Gastroesophageal sphincter (tissue), 4 donors: Measurements from ENCODE around the gene FTSJ1. TPM values are rescaled to one million over a fixed set of nuclear protein-coding genes. Genes with fewer than 3 reads are reported as not detected.

Experiments
- ATAC-seq: fragments of 150-250 bp; one replicate; pipeline ENCODE4 v1.9.1; 2016; ENCODE audit warnings: mild to moderate bottlenecking, moderate library complexity
- H3K27ac ChIP-seq, 4 donors: fragments of 200-600 bp; sonication (generic) in 3 of 4; 1 replicate in 3 of 4; 2 replicates in 1 of 4; pipeline ENCODE4 v1.5.1; 2016 to 2019
- H3K27me3 ChIP-seq: fragments of 200-600 bp; sonication (generic); one replicate; pipeline ENCODE4 v1.5.1; 2019
- H3K36me3 ChIP-seq, 2 donors: fragments of 200-600 bp; sonication (generic); one replicate each; pipeline ENCODE4 v1.5.1; 2019; ENCODE audit warnings: control low read depth in 1 of 2
- H3K4me1 ChIP-seq, 3 donors: fragments of 200-600 bp; sonication (generic); 1 replicate in 2 of 3; 2 replicates in 1 of 3; pipeline ENCODE4 v1.5.1; 2016 to 2019; ENCODE audit warnings: control low read depth in 2 of 3
- H3K4me3 ChIP-seq, 2 donors: fragments of 200-600 bp; sonication (generic); one replicate each; pipeline ENCODE4 v1.5.1; 2019; ENCODE audit warnings: mild to moderate bottlenecking in 1 of 2, moderate library complexity in 1 of 2
- H3K9me3 ChIP-seq, 3 donors: fragments of 200-600 bp; sonication (generic); one replicate each; pipeline ENCODE4 v1.5.1; 2017 to 2019; ENCODE audit warnings: control low read depth in 2 of 3
- CTCF ChIP-seq, 4 experiments: fragments of 200-600 bp in 2 of 4; fragments of 450-650 bp in 2 of 4; sonication (generic) in 1 of 4; IDR thresholded peaks; one replicate each; pipeline ENCODE4 v1.5.1; 2017 to 2019; ENCODE audit warnings: antibody characterized with exemption in 4 of 4, mild to moderate bottlenecking in 2 of 4, moderate library complexity in 2 of 4
- EP300 ChIP-seq: sonication (generic); formaldehyde crosslinking; IDR thresholded peaks from one replicate; pipeline ENCODE4 v1.6.1; 2017; ENCODE audit warnings: antibody characterized with exemption, mild to moderate bottlenecking
- POLR2A ChIP-seq, 2 donors: fragments of 450-650 bp; IDR thresholded peaks; one replicate each; pipeline ENCODE4 v1.6.1; 2017; ENCODE audit warnings: antibody characterized with exemption in 2 of 2, mild to moderate bottlenecking in 2 of 2, moderate library complexity in 1 of 2
- POLR2AphosphoS5 ChIP-seq: sonication (generic); formaldehyde crosslinking; IDR thresholded peaks from one replicate; pipeline ENCODE4 v1.6.1; 2017; ENCODE audit warnings: antibody characterized with exemption
- WGBS, 2 donors: methylation state at CpG; one replicate each; pipeline ENCODE4 v1.1.5; 2018; ENCODE audit warnings: low coverage in 1 of 2; 5-methylcytosine and 5-hydroxymethylcytosine counted together
- total RNA-seq, 4 donors: library from RNA; depleted of rRNA; stranded (reverse); fragments of >200 nt; gene quantifications; one replicate each; pipeline ENCODE4 v1.1.0, GENCODE V29; 2016

Gene FTSJ1
- total RNA-seq, 4 donors from 2014 or later = 31.1 to 43.0 (median 38.9) TPM

DNA sequence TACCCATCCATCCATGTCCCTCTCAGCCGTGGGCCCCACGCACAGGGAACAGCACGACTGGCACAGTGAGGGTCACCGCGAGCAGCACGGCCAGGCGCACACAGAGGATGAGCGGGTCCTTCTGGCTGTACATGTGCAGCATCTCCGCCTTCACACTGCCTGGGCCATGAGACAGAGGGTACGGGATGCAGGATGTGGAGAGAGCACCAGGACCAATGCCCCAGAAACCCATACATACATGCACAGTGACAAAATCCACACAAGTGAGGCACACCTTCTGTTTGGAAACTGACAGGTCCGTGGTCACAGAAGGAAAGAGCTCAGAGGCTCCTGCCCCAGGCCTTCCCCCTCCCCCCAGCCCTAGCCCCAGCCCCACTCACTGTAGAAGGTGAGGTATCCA is 15.4 kb upstream of the FTSJ1 start:
- Histone ChIP-seq H3K27ac (no peak overlapping the region), H3K9me3 (no peaks in the 10 kb centered on the region), H3K27me3 (no peaks in the 10 kb centered on the region), H3K4me3 (no peak overlapping the region), H3K4me1 (no peaks in the 10 kb centered on the region), H3K36me3 (no peaks in the 10 kb centered on the region)
- WGBS, 2 donors = 95% methylated on average over 4 of the region's 11 CpGs; no CpG with 5 or more reads in 1 of the 2 donors
- TF ChIP-seq EP300 (no peak), POLR2AphosphoS5 (no peak), CTCF (IDR thresholded peaks at IDR 0.05) (no peak), POLR2A (IDR thresholded peaks at IDR 0.05) (no peak)
- no peak for ATAC-seq

DNA sequence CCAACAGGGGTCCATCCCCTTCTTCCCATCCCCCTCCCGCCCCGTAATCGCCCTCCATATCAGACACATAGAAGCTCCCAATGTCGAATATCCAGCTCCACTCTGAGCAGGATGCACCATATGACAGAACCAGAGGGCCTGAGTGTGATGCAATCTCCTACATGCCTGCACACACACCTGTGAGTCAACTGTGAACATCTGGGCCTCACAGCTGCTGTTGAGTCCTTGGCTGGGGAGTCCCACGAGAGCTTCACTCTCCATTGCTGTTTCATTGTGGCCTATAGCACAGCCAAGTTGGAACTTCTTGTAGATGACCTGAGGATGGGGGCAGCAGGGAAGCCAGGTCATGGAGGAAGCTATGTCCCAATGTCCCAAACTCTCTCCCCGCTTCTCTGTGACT is 14.2 kb upstream of the FTSJ1 start:
- Histone ChIP-seq H3K9me3 (no peaks in the 10 kb centered on the region), H3K27ac (no peak overlapping the region), H3K27me3 (peaks cover 8% of the 10 kb centered on the region), H3K36me3 (no peaks in the 10 kb centered on the region), H3K4me3 (no peak overlapping the region), H3K4me1 (no peaks in the 10 kb centered on the region)
- 60% methylated on average over 2 of the region's 6 CpGs; no CpG with 5 or more reads in 1 of the 2 donors for WGBS, 2 donors
- TF ChIP-seq POLR2AphosphoS5 (no peak), POLR2A (IDR thresholded peaks at IDR 0.05) (no peak), EP300 (no peak), CTCF (IDR thresholded peaks at IDR 0.05) (no peak)
- no peak for ATAC-seq

GRCh38 chrX:48465336-48465933 is 10.6 kb upstream of the FTSJ1 start:
- WGBS, 2 donors = 67% methylated on average over 1 of the region's 10 CpGs; no CpG with 5 or more reads in 1 of the 2 donors

DNA sequence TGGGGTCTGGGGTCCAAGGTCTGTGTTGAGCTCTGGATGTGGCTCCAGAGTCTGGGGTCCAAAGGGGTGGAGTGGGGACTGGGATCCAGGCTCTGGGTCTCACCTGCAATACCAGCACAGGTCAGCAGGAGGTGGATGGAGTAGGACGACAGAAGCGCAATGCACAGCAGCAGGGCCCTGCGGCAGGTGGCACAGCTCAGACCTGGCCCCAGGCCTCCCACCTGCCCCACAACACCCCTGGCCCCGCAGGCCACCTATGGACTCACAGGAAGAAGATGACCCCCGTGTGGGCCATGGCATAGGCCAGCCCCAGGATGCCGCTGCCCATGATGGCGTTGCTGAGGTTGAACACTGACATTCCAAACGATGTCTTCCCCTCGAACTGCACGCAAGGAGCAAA is 9.3 kb upstream of the FTSJ1 start:
- TF ChIP-seq POLR2A (IDR thresholded peaks at IDR 0.05) (no peak), EP300 (no peak), POLR2AphosphoS5 (no peak), CTCF (IDR thresholded peaks at IDR 0.05) (no peak)
- no peaks in the 10 kb centered on the region for H3K36me3 ChIP-seq
- no peak for ATAC-seq
- peaks cover 0 to 19% (median 0%) of the 10 kb centered on the region in 3 donors for H3K4me1 ChIP-seq
- no CpG with 5 or more reads among the region's 10 CpGs for WGBS, 2 donors
- no peaks in the 10 kb centered on the region for H3K9me3 ChIP-seq
- H3K27me3 ChIP-seq = peaks cover 14% of the 10 kb centered on the region
- H3K4me3 ChIP-seq = no peak overlapping the region
- peak overlapping the region in 1 of 4 donors; percentile 10 for H3K27ac ChIP-seq

More at GRCh38 chrX:48465336-48465933, 10.6 kb upstream of the FTSJ1 start:
- no peak for TF ChIP-seq POLR2A (IDR thresholded peaks at IDR 0.05)
- no peak for TF ChIP-seq EP300
- no peak for TF ChIP-seq CTCF (IDR thresholded peaks at IDR 0.05)
- TF ChIP-seq POLR2AphosphoS5 = no peak
- H3K36me3 ChIP-seq = no peaks in the 10 kb centered on the region
- no peak overlapping the region for H3K27ac ChIP-seq
- H3K4me1 ChIP-seq = peaks cover 0 to 19% (median 0%) of the 10 kb centered on the region in 3 donors
- peaks cover 14% of the 10 kb centered on the region for H3K27me3 ChIP-seq
- peak overlapping the region in 1 of 2 donors; percentile 1 for H3K4me3 ChIP-seq
- H3K9me3 ChIP-seq = no peaks in the 10 kb centered on the region
- ATAC-seq = peak; percentile 16

- Histone ChIP-seq H3K36me3 (no peaks in the 10 kb centered on the region), H3K9me3 (no peaks in the 10 kb centered on the region), H3K27me3 (peaks cover 14% of the 10 kb centered on the region), H3K27ac (peak overlapping the region in 1 of 4 donors; percentile 10), H3K4me1 (peaks cover 0 to 19% (median 0%) of the 10 kb centered on the region in 3 donors), H3K4me3 (peak overlapping the region in 1 of 2 donors; percentile 39)
- 6 to 57% methylated on average over 1 to 3 of the region's 10 CpGs for WGBS, 2 donors
- ATAC-seq = no peak
- TF ChIP-seq CTCF (IDR thresholded peaks at IDR 0.05) = no peak
- TF ChIP-seq POLR2A (IDR thresholded peaks at IDR 0.05) = no peak
- no peak for TF ChIP-seq EP300
- no peak for TF ChIP-seq POLR2AphosphoS5
Observed at GRCh38 chrX:48467281-48467761, 8.7 kb upstream of the FTSJ1 start.
